GM12872 (cell line): Measurements from ENCODE around the gene CFAP77.

Experiments used
- TF ChIP-seq, protein P1 (sequence below): IDR thresholded peaks from 3 replicates; pipeline ENCODE4 v1.5.1; 2011; ENCODE audit warnings: low read depth, mild to moderate bottlenecking, low read length, moderate library complexity; ENCODE audit not compliant: insufficient read depth

CFAP77 gene

DNA sequence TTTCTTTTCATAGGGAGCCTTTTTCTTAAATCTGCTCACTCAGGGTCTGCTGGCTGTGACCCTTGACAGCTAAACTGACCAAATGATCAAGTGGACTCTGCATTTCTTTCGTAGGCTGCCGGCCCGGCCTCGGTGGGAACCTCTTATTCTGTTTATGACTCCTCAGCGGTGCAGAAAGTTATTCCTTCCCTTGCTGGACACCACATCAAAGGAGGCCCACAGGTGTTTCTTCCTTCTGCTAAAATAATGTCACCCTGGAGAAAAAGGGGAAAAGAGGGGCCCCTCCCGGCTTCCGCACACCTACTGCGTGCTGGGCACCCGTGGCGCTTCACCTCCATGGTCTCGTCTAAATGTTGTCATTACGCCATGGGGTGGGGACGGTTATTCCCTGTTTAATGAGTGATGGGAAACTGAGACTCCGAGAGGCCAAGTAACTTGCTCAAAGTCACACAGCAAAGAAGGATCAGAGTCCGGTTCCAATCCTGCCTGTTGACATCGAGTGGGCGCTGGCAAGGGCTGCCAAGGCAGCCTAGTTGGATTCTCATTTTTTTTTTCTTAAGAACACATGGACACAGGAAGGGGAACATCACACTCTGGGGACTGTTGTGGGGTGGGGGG, 72.3 kb downstream of the CFAP77 start:
- TF ChIP-seq, protein P1, sequence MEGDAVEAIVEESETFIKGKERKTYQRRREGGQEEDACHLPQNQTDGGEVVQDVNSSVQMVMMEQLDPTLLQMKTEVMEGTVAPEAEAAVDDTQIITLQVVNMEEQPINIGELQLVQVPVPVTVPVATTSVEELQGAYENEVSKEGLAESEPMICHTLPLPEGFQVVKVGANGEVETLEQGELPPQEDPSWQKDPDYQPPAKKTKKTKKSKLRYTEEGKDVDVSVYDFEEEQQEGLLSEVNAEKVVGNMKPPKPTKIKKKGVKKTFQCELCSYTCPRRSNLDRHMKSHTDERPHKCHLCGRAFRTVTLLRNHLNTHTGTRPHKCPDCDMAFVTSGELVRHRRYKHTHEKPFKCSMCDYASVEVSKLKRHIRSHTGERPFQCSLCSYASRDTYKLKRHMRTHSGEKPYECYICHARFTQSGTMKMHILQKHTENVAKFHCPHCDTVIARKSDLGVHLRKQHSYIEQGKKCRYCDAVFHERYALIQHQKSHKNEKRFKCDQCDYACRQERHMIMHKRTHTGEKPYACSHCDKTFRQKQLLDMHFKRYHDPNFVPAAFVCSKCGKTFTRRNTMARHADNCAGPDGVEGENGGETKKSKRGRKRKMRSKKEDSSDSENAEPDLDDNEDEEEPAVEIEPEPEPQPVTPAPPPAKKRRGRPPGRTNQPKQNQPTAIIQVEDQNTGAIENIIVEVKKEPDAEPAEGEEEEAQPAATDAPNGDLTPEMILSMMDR: no peak

- TF ChIP-seq, protein P1: no peak
These were observed 75.4 kb downstream of the CFAP77 start for GRCh38 chr9:132485393-132485792.

GRCh38 chr9:132486706-132487350, 76.8 kb downstream of the CFAP77 start:
- TF ChIP-seq, protein P1: no peak

GRCh38 chr9:132487351-132487791, 77.4 kb downstream of the CFAP77 start:
- TF ChIP-seq, protein P1: no peak

DNA sequence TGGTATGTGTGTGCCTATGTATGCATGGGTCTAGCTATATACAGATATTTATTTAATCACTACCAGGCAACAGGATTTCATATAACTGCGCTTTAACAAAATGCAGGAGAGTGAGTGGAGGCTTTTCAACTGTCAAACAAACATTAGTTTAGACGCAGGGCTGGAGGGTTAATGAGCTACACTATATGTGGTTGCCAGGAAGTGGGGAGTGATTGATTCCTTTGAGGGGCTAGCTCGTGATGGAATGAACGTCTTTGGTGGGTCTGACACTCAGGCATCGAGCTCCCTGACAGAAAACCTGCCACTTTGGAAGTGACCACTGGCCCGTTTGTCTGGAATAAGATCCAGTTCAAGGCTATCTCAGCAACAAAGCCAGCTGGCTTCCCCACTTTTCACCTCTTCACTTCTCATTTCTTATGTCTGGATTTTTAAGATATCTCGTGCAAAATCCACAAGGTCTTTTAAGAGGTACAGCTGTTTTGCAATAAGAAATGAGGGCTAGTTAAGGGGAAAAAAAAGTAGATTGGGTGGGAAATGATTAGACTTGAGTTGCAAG, 78.0 kb downstream of the CFAP77 start:
- TF ChIP-seq, protein P1: no peak

GRCh38 chr9:132488626-132489025, 78.6 kb downstream of the CFAP77 start:
- TF ChIP-seq, protein P1: no peak

- TF ChIP-seq, protein P1: no peak
These were observed 79.5 kb downstream of the CFAP77 start for GRCh38 chr9:132489536-132489935.
